Nucleus accumbens (tissue), 56 donors: ENCODE data around the gene SCEL.

Experiments used
- DNase-seq, 56 donors: peaks; one replicate each; lab custom pipeline; 2025; lab: John Stamatoyannopoulos, UW

SCEL gene

DNA sequence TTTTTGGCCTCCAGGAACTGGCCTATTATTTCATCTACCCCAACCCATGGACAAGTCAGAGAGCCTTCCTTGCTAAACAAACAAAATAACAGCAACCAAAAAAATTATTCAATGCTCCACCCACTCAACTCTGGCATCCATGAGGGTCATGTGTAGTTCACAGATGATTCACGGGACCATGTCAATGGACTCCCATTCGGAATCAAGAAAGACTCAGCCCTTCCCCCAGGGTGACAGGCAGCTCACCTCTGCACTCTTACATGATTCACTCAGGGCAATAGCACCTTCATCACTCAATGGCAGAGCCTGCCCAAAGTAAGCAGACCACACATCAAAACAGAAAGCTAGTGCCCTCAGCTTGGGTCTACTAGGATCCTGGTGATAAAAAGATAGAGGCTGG, 14.3 kb upstream of the SCEL start:
- DNase-seq = no peak

DNA sequence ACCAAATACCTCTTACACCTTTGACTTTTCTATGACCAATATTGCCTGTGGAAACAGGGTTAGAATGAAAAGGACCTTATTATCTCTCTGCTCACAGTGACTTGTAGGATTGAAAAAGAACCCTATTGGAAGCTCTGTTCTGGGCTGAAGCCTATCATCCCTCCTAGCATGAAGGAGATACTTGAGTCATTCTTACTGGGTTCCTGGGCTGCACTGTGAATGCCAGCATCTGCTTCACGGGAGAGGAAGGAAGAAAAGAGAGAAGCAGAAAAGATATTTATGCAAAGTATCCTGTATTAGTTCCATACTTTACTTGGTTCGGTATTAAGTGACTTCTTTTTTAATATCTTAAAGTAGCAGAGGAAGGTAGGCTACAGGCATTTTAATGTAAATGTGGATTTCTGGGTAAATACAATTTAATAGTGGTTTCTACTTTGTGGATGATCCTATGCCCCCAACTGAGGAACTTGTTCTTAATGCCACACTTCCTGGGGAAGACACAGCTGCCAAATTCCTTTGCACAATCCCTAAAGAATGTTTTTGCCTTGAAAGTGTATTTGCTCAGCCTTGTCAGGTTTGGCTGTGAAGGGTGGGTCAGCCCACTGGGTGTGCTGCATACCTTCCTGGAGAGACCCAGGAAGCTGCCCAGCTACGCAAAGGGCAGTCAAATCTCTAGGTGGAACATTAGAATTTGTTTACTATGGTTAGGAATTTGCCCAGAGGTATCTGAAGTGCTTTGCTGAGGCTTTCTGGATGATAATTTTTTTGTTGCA, 13.7 kb upstream of the SCEL start:
- DNase-seq = no peak

DNA sequence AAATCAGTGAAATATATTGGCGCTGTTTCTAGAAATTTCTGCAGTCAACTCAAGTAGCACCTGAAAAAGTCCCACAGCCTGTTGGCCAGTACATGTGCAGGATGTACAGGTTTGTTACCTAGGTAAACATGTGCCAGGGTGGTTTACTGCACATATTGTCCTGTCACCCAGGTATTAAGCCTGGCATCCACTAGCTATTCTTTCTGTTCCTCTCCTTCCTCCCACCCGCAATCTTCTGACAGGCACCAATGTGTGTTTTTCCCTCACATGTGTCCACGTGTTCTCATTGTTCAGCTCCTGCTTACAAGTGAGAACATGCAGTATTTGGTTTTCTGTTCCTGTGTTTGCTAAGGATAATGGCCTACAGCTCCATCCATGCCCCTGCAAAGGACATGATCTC, 13.1 kb upstream of the SCEL start:
- DNase-seq = no peak

DNA sequence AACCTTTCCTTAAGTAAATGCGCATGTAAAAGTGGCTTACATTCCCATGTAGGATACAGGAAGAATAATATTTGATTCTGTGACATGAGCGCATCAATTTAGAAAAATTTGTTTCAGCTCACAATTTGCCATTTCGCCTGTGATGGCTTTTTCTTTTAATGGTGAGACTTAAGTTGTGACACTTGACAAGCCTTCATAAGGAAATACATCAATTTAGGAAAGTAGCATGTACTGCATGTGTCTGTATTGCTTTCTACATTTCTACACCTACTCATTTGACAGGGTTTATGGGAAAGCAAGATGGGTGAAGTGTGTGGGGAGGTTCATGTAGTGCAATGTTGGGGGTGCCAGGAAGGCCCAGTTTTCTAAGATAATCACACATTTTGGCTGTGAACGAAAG, 12.1 kb upstream of the SCEL start:
- no peak for DNase-seq

DNA sequence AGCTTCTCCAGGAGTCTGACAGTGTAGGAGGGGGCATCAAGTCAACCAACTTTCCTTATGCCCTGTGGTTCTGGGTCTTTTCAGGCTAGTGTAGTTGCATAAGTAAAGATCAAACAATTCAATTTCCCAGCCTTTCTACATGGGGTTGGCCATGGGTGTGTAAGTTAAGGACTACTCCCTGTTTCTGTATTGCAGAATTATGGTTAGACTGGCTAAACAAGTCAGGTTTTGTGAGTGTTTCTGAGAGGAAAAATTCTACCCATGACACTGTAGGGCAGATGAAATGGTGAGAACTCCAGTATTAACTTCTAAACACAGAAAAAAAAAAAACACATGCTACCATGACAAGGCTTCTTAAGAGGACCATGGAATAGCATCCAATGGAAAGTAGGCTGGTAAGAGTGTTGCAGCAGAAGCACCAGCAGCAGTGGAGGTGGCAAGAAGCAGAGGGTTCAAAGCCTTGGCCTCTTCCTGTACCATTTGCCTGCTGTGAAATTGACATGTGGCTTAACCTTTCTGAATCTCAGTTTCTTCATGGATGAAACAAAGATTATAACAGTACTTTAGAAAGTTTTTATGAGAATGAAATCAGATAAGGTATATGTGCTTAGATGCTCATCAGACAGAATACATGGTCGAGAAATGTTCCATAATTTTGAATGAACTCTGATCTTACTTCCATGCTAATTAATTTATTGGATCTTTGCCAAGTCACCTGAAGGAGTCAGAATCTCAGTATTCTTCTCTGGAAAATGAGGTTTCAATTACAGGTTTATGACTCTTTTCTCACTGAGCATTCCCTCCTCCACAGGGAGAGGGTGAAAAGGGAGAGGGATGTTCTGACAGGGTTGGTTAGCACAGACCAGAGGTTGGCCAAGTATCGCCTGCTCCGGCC, 11.4 kb upstream of the SCEL start:
- DNase-seq = no peak

DNA sequence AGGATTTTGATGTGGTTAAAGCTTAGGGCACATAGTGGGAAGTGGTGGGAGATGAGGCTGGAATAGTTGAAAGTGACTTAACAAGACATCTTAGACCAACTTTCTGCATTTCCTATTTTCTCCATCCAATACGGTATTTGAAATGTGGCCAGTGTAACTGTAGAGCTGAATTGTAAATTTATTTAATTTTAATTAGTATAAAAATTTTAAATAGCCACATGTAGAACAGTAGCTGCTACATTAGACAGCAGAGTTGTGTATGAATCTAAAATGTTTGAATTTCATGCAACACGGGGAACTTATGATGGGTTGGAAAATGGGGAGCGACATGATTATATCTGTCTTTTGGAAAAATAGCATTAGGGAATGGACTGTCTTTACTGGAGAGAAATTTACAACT, 7.1 kb upstream of the SCEL start:
- no peak for DNase-seq

DNA sequence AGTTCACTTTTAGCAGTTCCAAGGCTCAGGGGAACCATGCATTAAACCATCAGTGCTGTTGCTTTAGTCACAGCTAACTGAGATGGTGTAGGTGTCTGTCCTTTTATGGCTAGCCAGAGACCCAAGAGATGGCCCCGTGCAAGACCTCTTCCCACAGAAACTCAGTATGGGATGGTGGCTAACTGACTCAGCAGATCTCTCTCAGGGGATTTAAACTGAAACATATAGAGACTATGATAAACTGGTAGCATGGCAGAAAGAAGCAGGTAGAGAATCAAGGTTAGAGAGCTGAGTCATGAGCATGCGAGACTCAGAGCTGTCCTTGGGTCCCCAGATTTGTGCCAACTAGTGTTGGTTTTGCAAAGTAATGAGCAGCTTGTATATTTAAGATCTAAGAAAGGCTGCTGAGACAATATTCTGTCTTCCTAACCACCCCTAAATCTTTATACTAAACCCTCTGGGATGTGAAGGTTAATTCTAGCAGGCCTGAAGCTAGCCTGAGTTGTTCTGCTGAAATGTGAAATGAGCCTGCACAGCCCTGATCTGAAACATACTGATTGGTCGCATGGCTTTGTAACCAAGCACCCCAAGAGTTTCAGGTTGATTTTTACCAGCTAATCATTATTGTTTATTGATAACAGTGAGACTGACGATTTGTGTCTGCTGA, 6.5 kb upstream of the SCEL start:
- no peak for DNase-seq

DNA sequence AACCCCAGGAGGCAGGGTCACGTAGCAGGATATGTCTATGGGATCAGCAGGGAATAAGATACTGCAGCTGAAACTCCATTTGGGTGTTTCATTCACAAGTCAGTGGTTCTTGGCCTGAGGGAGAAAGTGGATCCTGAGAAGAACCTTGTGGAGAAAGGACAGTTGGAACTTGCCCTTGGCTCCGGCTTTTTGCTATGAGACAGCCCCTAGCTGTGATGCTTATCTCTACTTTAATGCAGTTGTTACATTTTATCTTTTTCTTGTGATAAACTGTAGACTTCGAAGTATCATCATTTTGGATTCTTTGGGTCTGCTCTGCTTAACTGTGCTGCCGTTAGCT, 6.0 kb upstream of the SCEL start:
- DNase-seq = no peak

DNA sequence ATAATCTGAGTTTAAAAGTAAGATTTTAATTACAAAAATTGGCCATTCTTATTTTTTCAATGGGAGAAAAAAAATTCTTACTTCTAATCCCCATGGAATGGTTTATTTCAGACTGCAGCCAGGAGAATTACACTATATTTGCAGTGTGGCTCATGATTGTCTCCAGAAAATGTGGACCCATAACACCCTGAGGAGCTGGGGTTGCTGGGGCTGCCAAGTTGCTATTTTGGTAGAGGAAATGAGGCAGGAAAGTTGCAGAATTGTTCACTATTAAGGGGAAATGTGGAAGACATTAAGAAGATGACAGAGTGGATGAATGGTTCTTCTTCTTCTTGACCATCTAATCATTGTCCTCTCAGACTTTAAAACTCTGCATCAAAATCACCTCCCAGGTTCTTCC, 4.6 kb upstream of the SCEL start:
- no peak for DNase-seq

DNA sequence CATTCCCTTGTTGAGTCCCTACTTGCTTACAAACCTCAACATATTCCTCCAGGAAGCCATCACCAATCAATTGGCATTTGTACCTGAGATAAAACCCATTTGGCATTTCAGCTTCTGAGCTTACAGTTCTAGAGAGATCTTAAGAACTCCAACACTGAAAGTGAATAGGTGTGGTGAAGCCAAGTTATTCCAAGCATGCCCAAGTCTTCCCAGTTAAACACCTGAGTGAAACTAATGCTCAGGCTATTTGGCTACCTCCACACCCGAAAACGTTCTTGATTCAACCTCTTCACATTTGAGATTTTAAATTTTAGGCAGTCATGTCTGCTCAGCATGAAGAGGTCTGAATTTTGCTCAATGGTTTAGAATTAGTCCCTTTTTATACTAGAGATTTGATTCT, 2.5 kb upstream of the SCEL start:
- no peak for DNase-seq

DNA sequence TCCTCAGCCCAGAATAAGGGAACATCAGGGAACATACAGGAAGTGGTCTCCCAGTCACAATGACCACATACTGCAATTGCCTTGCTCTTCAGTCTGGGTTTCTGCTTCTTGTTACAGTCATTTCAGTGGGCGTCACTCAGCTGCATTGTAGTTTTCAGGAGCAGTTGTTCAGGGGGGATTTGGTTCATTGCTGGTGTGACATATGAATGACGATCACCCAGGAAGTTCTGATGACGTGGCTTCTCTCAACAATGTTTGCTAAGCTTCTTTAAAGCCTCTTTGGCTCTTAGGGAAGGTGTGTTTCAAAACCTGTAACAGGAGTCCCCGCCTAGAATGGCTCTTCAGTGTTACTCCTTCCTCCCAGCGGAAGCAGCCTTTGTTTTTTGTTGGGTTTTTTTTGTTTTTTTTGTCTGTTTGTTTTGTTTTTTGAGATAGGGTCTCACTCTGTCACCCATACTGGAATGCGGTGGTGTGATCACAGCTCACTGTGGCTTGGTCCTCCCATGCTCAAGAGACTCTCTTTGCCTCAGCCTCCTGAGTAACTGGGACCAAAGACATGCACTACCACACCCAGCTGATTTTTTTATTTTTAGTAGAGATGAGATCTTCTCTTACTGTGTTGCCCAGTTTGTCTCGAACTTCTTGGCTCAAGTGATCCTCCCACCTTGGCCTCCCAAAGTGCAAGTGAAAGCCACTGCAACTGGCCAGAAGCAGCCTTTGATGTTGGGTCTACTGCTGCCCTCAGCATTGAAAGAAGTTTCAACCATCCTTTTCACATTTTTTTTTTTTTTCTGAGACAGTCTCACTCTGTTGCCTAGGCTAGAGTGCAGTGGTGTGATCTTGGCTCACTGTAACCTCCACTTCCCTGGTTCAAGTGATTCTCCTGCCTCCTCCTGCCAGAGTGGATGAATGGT, 1.4 kb upstream of the SCEL start:
- no peak for DNase-seq

DNA sequence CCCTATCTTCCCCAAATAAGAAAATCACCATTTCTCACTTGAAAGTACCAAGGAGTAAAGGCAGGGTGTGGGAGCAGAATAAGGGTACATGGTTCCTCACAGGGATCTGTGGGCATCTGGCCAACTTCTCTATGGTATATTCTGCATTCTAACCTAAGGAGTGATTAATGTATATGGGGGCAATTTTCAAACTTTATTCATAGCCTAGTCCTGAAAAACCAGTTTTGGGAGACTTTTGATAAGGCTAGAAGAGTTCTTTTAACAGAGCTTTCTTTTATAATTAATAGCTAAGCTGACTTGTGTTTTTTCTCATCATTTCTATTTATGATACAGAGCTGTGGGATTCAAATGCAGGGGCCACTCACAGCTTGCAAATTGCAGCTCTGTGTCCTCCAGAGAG, 852 bp downstream of the SCEL start:
- DNase-seq = no peak

DNA sequence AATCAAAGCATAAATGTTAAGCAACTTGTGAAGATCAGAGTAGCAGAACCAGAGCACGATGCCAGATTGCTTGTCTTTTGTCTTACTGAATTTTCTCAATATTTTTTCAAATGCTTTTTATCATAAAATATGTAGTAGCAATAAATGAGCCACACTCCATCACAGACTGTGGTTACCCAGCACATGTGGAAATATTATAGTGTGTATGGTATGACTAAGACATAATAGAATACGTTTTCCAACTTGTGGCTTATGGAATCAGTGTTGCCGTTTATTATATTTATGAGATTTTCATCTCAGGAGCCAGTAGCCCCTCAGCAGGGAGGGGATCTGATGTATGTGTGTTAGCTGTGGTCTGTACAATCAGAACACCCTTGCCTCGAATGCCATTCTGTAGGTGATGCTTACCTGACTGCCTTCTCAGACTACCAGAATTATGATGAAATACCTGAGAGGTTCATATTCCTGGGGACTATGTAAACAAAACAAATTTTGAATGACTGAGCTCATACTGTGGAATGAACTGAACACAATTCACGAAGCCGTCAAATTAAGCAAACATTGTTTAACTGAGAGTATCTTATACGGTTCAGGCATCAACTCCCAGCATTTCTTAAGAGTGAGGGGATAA, 1.9 kb downstream of the SCEL start:
- DNase-seq = no peak

DNA sequence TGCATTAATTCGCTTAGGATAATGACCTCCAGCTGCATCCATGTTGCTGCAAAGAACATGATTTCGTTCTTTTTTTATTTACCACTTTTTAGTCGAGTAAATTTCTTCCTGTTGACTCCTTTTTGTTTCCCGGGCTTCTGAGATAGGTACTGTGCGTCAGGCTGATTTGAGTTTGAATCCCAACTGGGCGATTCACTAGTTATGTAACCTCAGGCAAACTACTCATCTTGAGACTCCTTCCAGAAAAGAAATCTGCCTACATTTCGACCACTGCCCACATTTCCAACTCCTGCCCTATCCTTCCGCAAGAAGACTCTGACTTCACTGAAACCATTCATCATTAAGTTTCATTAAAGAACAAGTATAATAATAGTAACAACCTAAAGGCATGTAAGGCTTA, 8.2 kb downstream of the SCEL start:
- no peak for DNase-seq

DNA sequence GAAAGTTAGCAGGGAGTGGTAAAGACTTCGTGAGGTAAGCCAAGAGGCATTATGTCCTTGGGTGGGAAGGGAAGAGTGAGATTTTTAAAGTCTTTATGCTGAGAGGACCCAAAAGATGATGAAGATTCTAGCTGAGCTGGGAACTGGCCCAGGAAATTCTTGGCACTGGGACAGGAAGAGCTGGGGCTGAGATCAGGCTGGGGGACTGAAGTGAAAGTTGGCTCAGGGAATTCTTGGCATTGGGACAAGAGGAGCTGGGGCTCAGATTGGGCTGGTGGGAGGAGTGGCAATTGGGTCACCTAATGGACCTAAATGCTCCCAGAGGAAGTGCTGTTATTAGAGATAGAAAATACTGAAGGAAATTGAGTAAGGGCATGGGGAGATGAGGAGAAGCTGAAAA, 8.8 kb downstream of the SCEL start:
- peak in 27 of 56 donors; percentile 0 to 69 (median 14) for DNase-seq

DNA sequence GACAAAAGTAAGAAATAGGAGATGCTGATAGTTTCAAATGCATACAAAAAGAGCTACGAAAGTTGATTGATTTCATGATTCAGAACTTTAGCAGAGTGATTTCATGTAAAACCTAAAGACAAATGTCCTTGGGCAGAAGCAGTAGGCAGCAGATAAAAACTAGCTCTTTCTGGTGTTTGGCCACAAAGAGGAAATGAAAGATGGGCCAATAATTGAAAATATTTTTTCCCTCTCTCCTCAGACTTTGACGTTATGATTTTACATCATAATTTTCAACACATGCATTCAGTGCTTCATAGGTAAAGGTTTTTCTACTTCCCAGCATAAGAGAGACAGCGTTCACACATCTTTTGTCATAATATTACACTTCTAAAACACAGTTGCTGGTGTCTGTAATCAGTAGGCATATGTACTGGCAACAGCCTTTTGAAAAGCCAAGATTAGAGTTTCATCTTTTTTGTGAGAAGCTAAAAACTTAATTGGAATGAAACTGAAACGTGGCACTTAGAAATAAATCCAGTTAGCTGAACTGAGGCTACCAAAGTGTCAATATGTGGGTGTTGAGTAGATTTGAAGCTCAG, 9.3 kb downstream of the SCEL start:
- DNase-seq = no peak

DNA sequence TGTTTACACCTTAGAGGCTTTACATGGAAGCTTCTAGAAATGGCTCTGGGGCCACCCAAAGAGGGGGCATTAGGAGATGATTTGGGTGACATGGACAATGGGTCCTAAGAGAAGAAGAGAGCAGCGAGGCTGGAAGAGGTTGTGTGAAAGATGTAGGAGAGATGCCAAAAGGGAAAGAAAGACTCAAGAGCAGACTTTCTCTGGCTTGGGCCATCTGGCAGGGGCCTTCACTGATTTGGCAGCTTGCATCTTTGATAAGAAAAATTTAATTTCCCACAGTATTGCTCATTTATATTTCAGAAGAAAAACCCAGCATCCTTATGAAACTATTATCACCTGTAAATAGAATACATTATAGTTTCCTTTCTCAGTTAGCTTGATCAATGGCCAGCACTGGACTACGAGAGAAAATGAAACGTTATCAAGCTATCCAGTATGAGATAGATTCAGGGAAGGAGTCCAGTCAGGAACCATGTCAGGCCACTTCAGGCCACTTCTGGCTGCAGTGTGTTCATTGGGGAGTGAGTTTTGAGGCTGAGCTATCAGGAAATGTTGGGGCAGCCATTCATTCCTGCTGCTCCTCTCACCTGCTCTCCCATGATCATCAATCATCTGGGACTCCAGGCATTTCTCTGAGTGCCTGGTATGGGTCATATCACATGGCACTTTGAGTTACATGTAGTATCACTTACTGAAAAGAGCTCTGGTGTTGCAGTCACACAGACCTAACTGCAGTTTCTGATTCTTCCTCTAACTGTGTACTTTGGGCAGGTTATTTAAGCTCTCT, 10.3 kb downstream of the SCEL start:
- no peak for DNase-seq

DNA sequence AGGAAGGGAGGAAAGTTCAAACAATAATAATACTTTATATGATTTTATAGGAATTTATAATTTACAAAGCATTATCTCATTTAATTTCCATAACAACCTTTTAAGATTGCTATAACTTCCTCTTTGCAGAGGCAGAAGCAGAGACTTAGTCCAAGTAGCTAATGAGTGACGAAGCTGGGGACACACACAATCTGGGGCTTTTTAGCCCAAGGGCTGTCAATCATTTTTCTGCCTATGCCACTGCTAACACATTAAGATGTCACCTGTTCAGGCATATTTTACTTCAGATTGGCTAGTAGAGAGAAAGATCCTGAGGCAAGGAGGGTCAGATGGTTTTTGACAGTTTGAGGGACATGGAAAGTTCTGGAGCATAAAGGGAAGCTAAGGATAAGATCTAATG, 12.6 kb downstream of the SCEL start:
- no peak for DNase-seq

DNA sequence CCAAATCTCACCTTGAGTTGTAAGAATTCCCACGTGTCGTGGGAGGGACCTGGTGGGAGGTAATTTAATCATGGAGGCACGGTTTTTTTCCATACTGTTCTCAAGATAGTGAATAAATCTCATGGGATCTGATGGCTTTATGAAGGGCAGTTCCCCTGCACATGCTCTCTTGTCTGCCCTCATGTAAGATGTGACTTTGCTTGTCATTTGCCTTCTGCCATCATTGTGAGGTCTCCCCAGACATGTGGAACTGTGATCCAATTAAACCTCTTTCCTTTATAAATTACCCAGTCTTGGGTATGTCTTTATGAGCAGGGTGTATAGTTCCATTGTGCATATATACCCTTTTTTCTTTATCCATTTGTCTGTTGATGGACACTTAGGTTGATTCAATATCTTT, 13.1 kb downstream of the SCEL start:
- DNase-seq = no peak
